Heart right ventricle (tissue), 16 donors: ENCODE measurements around the gene MT3. TPM values are rescaled to one million over a fixed set of nuclear protein-coding genes. Genes with fewer than 3 reads are reported as not detected.
A peak's percentile ranks its signal among the peaks of the same experiment; 100 is the strongest.

Experiments
- ATAC-seq, 8 donors: fragments of 200-7000 bp; cut with Tn5 transposase; one replicate each; pipeline ENCODE4 v1.9.1; 2020; ENCODE audit warnings: mild to moderate bottlenecking in 8 of 8, moderate library complexity in 8 of 8, moderate number of reproducible peaks in 1 of 8
- DNase-seq, 2 donors: peaks; one replicate each; pipeline ENCODE4 v3.0.0-alpha.2; 2020
- H3K27ac ChIP-seq, 10 donors: fragments of 200-600 bp; sonication (generic) in 2 of 10; one replicate each; pipeline versions ENCODE4 v1.5.0 to v1.8.0; 2020 to 2022; ENCODE audit warnings: mild to moderate bottlenecking in 3 of 10
- H3K27me3 ChIP-seq, 7 donors: fragments of 200-600 bp; one replicate each; pipeline ENCODE4 v1.8.0; 2021 to 2022; ENCODE audit warnings: mild to moderate bottlenecking in 2 of 7
- H3K36me3 ChIP-seq, 9 donors: fragments of 200-600 bp; sonication (generic) in 1 of 9; one replicate each; pipeline versions ENCODE4 v1.5.0 to v1.8.0; 2020 to 2022; ENCODE audit warnings: mild to moderate bottlenecking in 2 of 9
- H3K4me1 ChIP-seq, 9 donors: fragments of 200-600 bp; sonication (generic) in 1 of 9; one replicate each; pipeline versions ENCODE4 v1.5.0 to v1.8.0; 2020 to 2022; ENCODE audit warnings: mild to moderate bottlenecking in 4 of 9
- H3K4me3 ChIP-seq, 10 donors: fragments of 200-600 bp; sonication (generic) in 2 of 10; one replicate each; pipeline versions ENCODE4 v1.5.0 to v1.8.0; 2020 to 2022; ENCODE audit warnings: mild to moderate bottlenecking in 7 of 10, moderate library complexity in 2 of 10
- H3K9me3 ChIP-seq, 11 donors: fragments of 200-600 bp in 10 of 11; sonication (generic) in 2 of 11; one replicate each; pipeline versions ENCODE4 v1.5.0 to v1.8.0; 2013 to 2022; ENCODE audit warnings: mild to moderate bottlenecking in 2 of 11, control low read depth in 1 of 11, moderate library complexity in 1 of 11
- WGBS, 2 donors: extraction: QIAGEN DNeasy Blood & Tissue Kit; methylation state at CpG; one replicate each; pipeline ENCODE4 v1.1.7; 2013; ENCODE audit warnings: inconsistent platforms in 1 of 2; 5-methylcytosine and 5-hydroxymethylcytosine counted together
- intact Hi-C, 10 donors: fragments of 100-400 bp; cut with DNase I; formaldehyde crosslinking; loops; one replicate each; pipeline versions ENCODE4 v1.11.1 to v1.14.2; 2022
- polyA plus RNA-seq, 2 donors: library from polyadenylated mRNA; stranded (reverse); fragments of 200-250 nt; gene quantifications; one replicate each; pipeline ENCODE4 v1.2.3, GENCODE V29; 2013
- total RNA-seq, 10 donors: library from RNA; stranded (reverse); fragmentation: NEBNext Ultra II Directional in 3 of 10; extraction: Animal tissue kit (Norgen Biotek cat#: 25700) in 3 of 10; gene quantifications; one replicate each; pipeline versions ENCODE4 v1.2.1 to v1.2.4, GENCODE V29; 2021 to 2023
- TF ChIP-seq, protein P1 (sequence below), 9 donors: fragments of 200-600 bp; sonication (generic) in 2 of 9; IDR thresholded peaks; one replicate each; pipeline versions ENCODE4 v1.5.0 to v1.8.0; 2021 to 2022; ENCODE audit warnings: antibody characterized with exemption in 9 of 9, mild to moderate bottlenecking in 5 of 9, moderate library complexity in 1 of 9
- donor health status: Arrhythmogenic right ventricular cardiomyopathy.
- donor health status: ischemic (EF 13 %, LVEDD 7.1; RV severe dilation, severe dysfunction).
- donor health status: healthy with polysubstance abuse.
- donor health status: DM: no; HTN: yes; CAD: no.
- donor health status: DM: no; HTN: no; CAD: no.
- donor health status: ischemic (EF 25% LVEDD 6.9; RV normal size, moderate dysfunction).
- donor health status: ischemic (EF 25% LVEDD 5.7; RV mildly dilated, moderate dysfunction).
- donor health status: healthy.
- donor health status: DM: yes; HTN: yes; CAD: no.
- donor health status: Ischemic cardiomyopathy.
- donor health status: ischemic (EF 35%, LVEDD 5.7; RV mildly dilated, moderate dysfunction).
- donor health status: nonischemic (EF 11% LVEDD 7.7; RV severe dilation, severe dysfunction).
- donor health status: DM: yes; HTN: yes; CAD: no.
- donor health status: PGD.
- donor health status: ischemic (EF 29% LVEDD 5.4; RV normal size, mild dysfunction).
- donor health status: nonischemic (EF 23%, LVEDD 6.1; RV moderate dilation, normal function).

The MT3 gene
- total and polyA plus RNA-seq, 12 donors = 1.9 to 29.8 (median 4.4) TPM

DNA sequence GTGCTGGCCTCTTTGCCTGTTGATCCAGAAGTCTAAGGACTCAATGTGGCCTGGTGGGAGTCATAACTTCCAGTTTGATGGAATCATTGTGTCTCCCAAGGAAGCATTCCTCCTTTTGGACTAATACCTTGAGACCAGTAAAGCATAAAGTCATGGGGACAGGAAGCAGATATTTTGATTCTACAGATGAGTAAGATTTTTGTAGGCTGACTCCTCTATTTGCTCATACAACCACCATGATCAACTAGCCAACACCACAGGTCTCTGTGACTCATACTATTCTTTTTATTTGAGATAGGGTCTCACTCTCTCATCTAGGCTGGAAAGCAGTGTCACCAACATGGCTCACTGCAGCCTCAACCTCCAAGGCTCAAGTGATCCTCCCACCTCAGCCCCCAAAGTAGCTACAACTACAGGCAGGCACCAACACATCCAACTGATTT is 25.2 kb downstream of the MT3 start:
- intact Hi-C loops = no loop called here
- Histone ChIP-seq H3K27me3 (peaks cover 0 to 25% (median 0%) of the 10 kb centered on the region in 7 donors), H3K36me3 (no peaks in the 10 kb centered on the region), H3K4me3 (no peak overlapping the region), H3K4me1 (peaks cover 18 to 57% (median 49%) of the 10 kb centered on the region in 9 donors), H3K9me3 (no peaks in the 10 kb centered on the region), H3K27ac (no peak overlapping the region)
- DNase-seq (no peak), ATAC-seq (no peak)
- TF ChIP-seq, protein P1, sequence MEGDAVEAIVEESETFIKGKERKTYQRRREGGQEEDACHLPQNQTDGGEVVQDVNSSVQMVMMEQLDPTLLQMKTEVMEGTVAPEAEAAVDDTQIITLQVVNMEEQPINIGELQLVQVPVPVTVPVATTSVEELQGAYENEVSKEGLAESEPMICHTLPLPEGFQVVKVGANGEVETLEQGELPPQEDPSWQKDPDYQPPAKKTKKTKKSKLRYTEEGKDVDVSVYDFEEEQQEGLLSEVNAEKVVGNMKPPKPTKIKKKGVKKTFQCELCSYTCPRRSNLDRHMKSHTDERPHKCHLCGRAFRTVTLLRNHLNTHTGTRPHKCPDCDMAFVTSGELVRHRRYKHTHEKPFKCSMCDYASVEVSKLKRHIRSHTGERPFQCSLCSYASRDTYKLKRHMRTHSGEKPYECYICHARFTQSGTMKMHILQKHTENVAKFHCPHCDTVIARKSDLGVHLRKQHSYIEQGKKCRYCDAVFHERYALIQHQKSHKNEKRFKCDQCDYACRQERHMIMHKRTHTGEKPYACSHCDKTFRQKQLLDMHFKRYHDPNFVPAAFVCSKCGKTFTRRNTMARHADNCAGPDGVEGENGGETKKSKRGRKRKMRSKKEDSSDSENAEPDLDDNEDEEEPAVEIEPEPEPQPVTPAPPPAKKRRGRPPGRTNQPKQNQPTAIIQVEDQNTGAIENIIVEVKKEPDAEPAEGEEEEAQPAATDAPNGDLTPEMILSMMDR (IDR thresholded peaks at IDR 0.05) = no peak

DNA sequence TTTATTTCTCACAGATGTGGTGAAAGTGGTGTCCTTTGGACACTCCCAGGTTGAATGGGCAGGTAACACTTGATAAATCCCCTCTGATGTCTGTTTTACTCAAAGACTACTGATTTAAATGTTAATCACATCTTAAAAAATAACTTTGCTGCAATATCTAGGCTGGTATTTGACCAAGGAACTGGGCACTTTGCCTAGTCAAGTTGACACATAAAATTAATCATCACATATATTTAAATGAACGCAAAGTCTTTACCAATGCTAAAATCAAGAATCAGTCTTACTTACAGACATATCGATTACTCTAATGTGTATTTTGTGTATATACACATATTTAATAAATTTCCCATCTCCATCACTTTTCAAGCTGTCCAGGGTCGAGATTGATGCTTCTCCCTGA is 26.0 kb downstream of the MT3 start:
- H3K27me3 ChIP-seq = peaks cover 0 to 25% (median 0%) of the 10 kb centered on the region in 7 donors
- H3K36me3 ChIP-seq = no peaks in the 10 kb centered on the region
- WGBS, 2 donors = 96 to 97% methylated on average over 3 of the region's 3 CpGs
- ATAC-seq (no peak), DNase-seq (no peak)
- no peak overlapping the region for H3K4me3 ChIP-seq
- peaks cover 16 to 49% (median 42%) of the 10 kb centered on the region in 9 donors for H3K4me1 ChIP-seq
- TF ChIP-seq, protein P1 (IDR thresholded peaks at IDR 0.05) = no peak
- no peaks in the 10 kb centered on the region for H3K9me3 ChIP-seq
- intact Hi-C loops = no loop called here
- H3K27ac ChIP-seq = no peak overlapping the region

DNA sequence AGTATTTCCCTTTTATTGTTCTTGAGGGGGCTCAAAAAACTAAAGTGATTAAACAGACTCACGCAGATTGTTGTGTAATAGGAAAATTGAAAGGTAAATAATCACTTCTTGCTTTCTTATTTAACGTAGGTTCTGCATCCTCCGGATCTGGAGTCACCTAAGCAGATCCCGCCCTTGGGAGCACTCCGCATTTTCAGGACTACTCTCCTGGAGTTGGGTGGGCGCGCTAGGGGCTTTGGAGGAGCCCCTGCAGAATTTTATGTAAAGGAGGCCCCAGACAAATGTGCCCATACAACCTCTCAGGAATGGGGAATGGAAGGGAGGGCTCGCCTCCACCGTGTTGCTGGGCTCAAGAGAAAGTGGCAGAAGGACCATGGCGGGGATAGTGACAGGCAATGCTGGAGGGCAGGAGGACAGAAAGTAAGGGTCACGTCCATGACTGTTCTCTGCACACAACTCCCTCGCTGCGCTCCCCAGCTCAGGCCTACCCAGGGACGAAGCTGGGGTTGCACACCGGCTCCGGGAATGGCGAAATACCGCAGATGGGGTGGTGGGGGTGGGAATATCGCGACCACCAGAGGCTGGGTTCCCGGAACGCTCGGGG is 27.4 kb downstream of the MT3 start:
- Histone ChIP-seq H3K27me3 (peaks cover 0 to 25% (median 0%) of the 10 kb centered on the region in 7 donors), H3K27ac (peak overlapping the region; percentile 6 to 83 (median 78)), H3K4me3 (peak overlapping the region in 9 of 10 donors; percentile 37 to 71 (median 53)), H3K36me3 (no peaks in the 10 kb centered on the region), H3K4me1 (peaks cover 7 to 38% (median 28%) of the 10 kb centered on the region in 9 donors), H3K9me3 (no peaks in the 10 kb centered on the region)
- DNase-seq = no peak
- intact Hi-C loops = no loop called here
- ATAC-seq = peak in 4 of 8 donors; percentile 4 to 48 (median 12)
- TF ChIP-seq, protein P1 (IDR thresholded peaks at IDR 0.05) = no peak
- 47 to 49% methylated on average over 23 of the region's 23 CpGs for WGBS, 2 donors

DNA sequence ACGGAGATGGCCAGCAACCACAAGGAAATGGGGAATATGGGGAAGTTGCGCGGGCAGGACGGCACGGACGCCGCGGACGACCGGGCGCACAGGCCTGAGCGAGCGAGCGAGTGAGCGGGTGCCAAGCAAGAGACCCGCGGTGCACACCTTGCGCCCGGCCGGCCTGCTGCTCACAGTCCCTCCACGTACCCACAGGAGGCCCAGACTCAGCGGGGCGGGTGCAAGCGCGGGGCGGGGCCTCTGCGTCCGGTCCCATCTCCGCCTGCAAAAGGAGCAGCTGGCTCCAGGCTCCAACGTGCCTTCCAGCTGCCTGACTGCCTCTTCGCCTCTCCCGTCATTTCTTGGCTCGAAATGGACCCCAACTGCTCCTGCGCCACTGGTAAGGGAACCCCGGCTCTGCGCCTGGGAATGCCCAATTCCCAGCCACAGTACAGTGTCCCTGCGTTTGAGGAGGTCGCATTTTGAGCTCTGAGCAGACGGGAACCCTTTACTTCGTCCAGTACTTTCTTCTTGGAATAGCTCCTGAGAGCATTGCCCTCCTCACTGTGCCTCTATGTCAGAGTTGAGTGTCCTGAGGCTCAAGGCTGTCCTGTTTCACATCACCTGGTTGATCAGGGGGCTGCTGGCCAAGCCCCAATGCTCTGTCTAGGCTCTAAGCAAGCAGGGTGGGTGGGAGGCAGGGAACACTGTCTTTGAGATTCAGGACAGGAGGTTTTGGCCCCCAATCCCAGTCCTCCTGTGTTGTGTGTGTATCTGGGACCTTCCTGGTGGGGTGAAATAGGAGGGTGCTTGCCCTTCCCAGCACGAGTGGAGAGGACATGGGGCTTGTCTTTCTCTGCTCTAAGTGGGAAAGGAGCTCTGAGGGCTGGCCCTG is 28.1 kb downstream of the MT3 start:
- 2% methylated on average over 37 to 41 of the region's 41 CpGs for WGBS, 2 donors

More for the DNA sequence above, 28.1 kb downstream of the MT3 start:
- no peaks in the 10 kb centered on the region for H3K36me3 ChIP-seq
- H3K27ac ChIP-seq = peak overlapping the region; percentile 21 to 83 (median 78)
- TF ChIP-seq, protein P1 (IDR thresholded peaks at IDR 0.05) = no peak
- H3K27me3 ChIP-seq = peaks cover 0 to 25% (median 0%) of the 10 kb centered on the region in 7 donors
- H3K9me3 ChIP-seq = no peaks in the 10 kb centered on the region
- peaks cover 7 to 32% (median 21%) of the 10 kb centered on the region in 9 donors for H3K4me1 ChIP-seq
- DNase-seq = peak; percentile 83 to 87
- peak overlapping the region in 9 of 10 donors; percentile 37 to 71 (median 53) for H3K4me3 ChIP-seq
- ATAC-seq = peak; percentile 92 to 98 (median 95)
- intact Hi-C loops = no loop called here
